ENCODE measurements around the gene AKAP4.

- TF ChIP-seq CHD4 (IDR thresholded peaks at IDR 0.05; ENCODE audit: borderline replicate concordance) (no peak), CTCF (IDR thresholded peaks at IDR 0.05) (no peak), ELK1 (IDR thresholded peaks at IDR 0.05; ENCODE audit: low read depth, low read length) (no peak), RAD21 (conservative IDR thresholded peaks at IDR 0.05 in 1 of 2, IDR thresholded peaks at IDR 0.05 in 1 of 2) (no peak), EP300 (IDR thresholded peaks at IDR 0.05) (no peak), POLR2A (IDR thresholded peaks at IDR 0.05; ENCODE audit: low read length) (no peak), ESRRA (IDR thresholded peaks at IDR 0.05; ENCODE audit: borderline replicate concordance, low read length) (no peak), JUN (IDR thresholded peaks at IDR 0.05) (no peak), USF2 (IDR thresholded peaks at IDR 0.05) (no peak), ZFP36 (IDR thresholded peaks at IDR 0.05; ENCODE audit: borderline replicate concordance, partially characterized antibody) (no peak)
- TF ChIP-seq, protein P1, sequence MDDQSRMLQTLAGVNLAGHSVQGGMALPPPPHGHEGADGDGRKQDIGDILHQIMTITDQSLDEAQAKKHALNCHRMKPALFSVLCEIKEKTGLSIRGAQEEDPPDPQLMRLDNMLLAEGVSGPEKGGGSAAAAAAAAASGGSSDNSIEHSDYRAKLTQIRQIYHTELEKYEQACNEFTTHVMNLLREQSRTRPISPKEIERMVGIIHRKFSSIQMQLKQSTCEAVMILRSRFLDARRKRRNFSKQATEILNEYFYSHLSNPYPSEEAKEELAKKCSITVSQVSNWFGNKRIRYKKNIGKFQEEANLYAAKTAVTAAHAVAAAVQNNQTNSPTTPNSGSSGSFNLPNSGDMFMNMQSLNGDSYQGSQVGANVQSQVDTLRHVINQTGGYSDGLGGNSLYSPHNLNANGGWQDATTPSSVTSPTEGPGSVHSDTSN (IDR thresholded peaks at IDR 0.05): no peak
These were observed 52.8 kb downstream of the AKAP4 start for GRCh38 chrX:50147972-50148371.
